Osteoblast (primary cell): Measurements from ENCODE around the gene TRPT1. TPM values are rescaled to one million over a fixed set of nuclear protein-coding genes. Genes with fewer than 3 reads are reported as not detected.
"Not testable (repeated sequence)": the region's sequence is repeated elsewhere in the genome, so short reads cannot be mapped to it uniquely, and the experiment has no call there.

ENCODE experiments used
- DNase-seq: peaks from one replicate; pipeline ENCODE4 v3.0.0; 2011; ENCODE audit warnings: low spot score, mixed read lengths; ENCODE audit not compliant: insufficient read length; ENCODE audit errors: missing footprints
- H2AFZ ChIP-seq: 2 replicates; pipeline ENCODE4 v1.6.0; 2011; ENCODE audit warnings: mild to moderate bottlenecking, low read length
- H3K27ac ChIP-seq: 2 replicates; pipeline ENCODE4 v1.5.1; 2011; ENCODE audit warnings: mild to moderate bottlenecking, low read depth, low read length, moderate library complexity
- H3K27me3 ChIP-seq: 2 replicates; pipeline ENCODE4 v1.6.0; 2012; ENCODE audit warnings: mild to moderate bottlenecking, control low read depth, inconsistent platforms, low read length, moderate library complexity; ENCODE audit not compliant: insufficient read depth
- H3K36me3 ChIP-seq: 2 replicates; pipeline ENCODE4 v1.5.1; 2011; ENCODE audit warnings: mild to moderate bottlenecking, low read length, control low read depth, moderate library complexity; ENCODE audit not compliant: insufficient read depth
- H3K4me1 ChIP-seq: 2 replicates; pipeline ENCODE4 v1.5.1; 2011; ENCODE audit warnings: mild to moderate bottlenecking, low read length, control low read depth, moderate library complexity; ENCODE audit not compliant: insufficient read depth
- H3K4me2 ChIP-seq: 2 replicates; pipeline ENCODE4 v1.6.0; 2011; ENCODE audit warnings: mild to moderate bottlenecking, low read length; ENCODE audit not compliant: insufficient read depth
- H3K4me3 ChIP-seq: fragments of 200-600 bp; sonication (generic); 3 replicates; pipeline ENCODE4 v1.5.1; 2012; ENCODE audit warnings: mild to moderate bottlenecking, low read length, inconsistent platforms; ENCODE audit not compliant: insufficient read depth
- H3K79me2 ChIP-seq: 2 replicates; pipeline ENCODE4 v1.6.0; 2012; ENCODE audit warnings: mild to moderate bottlenecking, low read length, control low read depth, inconsistent platforms; ENCODE audit not compliant: insufficient read depth
- H3K9me3 ChIP-seq: 2 replicates; pipeline ENCODE4 v1.5.1; 2011; ENCODE audit warnings: low read depth, low read length, control low read depth
- H4K20me1 ChIP-seq: 2 replicates; pipeline ENCODE4 v1.6.0; 2012; ENCODE audit warnings: mild to moderate bottlenecking, low read length, control low read depth; ENCODE audit not compliant: insufficient read depth
- CTCF ChIP-seq: IDR thresholded peaks from 2 replicates; pipeline ENCODE4 v1.5.1; 2011; ENCODE audit warnings: mild to moderate bottlenecking, low read depth, low read length, moderate library complexity; ENCODE audit errors: extremely low read depth
- total RNA-seq: library from RNA; depleted of rRNA; stranded (reverse); fragments of >200 nt; gene quantifications from 2 replicates; pipeline ENCODE4 v1.2.3, GENCODE V29; 2012

Gene TRPT1
- total RNA-seq, 1 donor, result 32.2 TPM

GRCh38 chr11:64247729-64248531 is 21.9 kb upstream of the TRPT1 start:
- Histone ChIP-seq H3K36me3 (peaks cover 14% of the 10 kb centered on the region), H4K20me1 (peaks cover 8% of the 10 kb centered on the region), H3K79me2 (peaks cover 42% of the 10 kb centered on the region), H3K27me3 (no peaks in the 10 kb centered on the region), H3K4me3 (peak overlapping the region; percentile 76), H3K4me2 (peak overlapping the region; percentile 93), H3K4me1 (peaks cover 21% of the 10 kb centered on the region), H2AFZ (peak overlapping the region; percentile 75), H3K27ac (no peak overlapping the region), H3K9me3 (no peaks in the 10 kb centered on the region)
- DNase-seq, result no peak
- TF ChIP-seq CTCF, result no peak

GRCh38 chr11:64246871-64247728 is 21.1 kb upstream of the TRPT1 start, which contains the start of gene PPP1R14B:
PPP1R14B (minus strand) TSS chr11:64246943; CDS start chr11:64246673, 270 bp downstream.
- H3K27ac ChIP-seq, result peak within 1 kb of the TSS; percentile 85
- peaks cover 42% of the 10 kb centered on the region for H3K79me2 ChIP-seq
- no peaks in the 10 kb centered on the region for H3K9me3 ChIP-seq
- H3K27me3 ChIP-seq, result no peaks in the 10 kb centered on the region
- peak; percentile 100 for DNase-seq
- peak within 1 kb of the TSS; percentile 97 for H3K4me3 ChIP-seq
- peak within 1 kb of the TSS; percentile 75 for H2AFZ ChIP-seq
- no peak for TF ChIP-seq CTCF
- peaks cover 8% of the 10 kb centered on the region for H4K20me1 ChIP-seq
- peaks cover 15% of the 10 kb centered on the region for H3K36me3 ChIP-seq
- H3K4me1 ChIP-seq, result peaks cover 29% of the 10 kb centered on the region
- H3K4me2 ChIP-seq, result peak within 1 kb of the TSS; percentile 93

GRCh38 chr11:64246621-64246870 is 20.6 kb upstream of the TRPT1 start:
- not testable (repeated sequence) for H3K27me3 ChIP-seq, H3K4me2 ChIP-seq, H3K9me3 ChIP-seq, H4K20me1 ChIP-seq, H3K27ac ChIP-seq, DNase-seq, H2AFZ ChIP-seq
- peak overlapping the region; percentile 97 for H3K4me3 ChIP-seq
- H3K4me1 ChIP-seq, result peaks cover 30% of the 10 kb centered on the region
- H3K36me3 ChIP-seq, result peaks cover 15% of the 10 kb centered on the region
- peaks cover 42% of the 10 kb centered on the region for H3K79me2 ChIP-seq

- Histone ChIP-seq H3K79me2 (peaks cover 42% of the 10 kb centered on the region), H2AFZ (peak overlapping the region; percentile 15), H3K4me3 (peak overlapping the region; percentile 97), H3K27ac (peak overlapping the region; percentile 85), H4K20me1 (peaks cover 8% of the 10 kb centered on the region), H3K9me3 (no peaks in the 10 kb centered on the region), H3K36me3 (peaks cover 15% of the 10 kb centered on the region), H3K4me2 (peak overlapping the region; percentile 91), H3K4me1 (peaks cover 30% of the 10 kb centered on the region), H3K27me3 (no peaks in the 10 kb centered on the region)
- no peak for TF ChIP-seq CTCF
- peak; percentile 100 for DNase-seq
Observed at GRCh38 chr11:64245797-64246620, 20.0 kb upstream of the TRPT1 start.
